ENCODE measurements around the gene LIPJ.
A peak's percentile ranks its signal among the peaks of the same experiment; 100 is the strongest.

LIPJ gene

GRCh38 chr10:88586462-88586861 lies at the start of gene LIPJ:
TSS of gene LIPJ (plus strand) at chr10:88586762. CDS start at chr10:88590688, 3,926 bp downstream.
- DNase-seq (ENCODE audit: extremely low read depth in 1 of 2, low read depth in 1 of 2), result no peak

DNA sequence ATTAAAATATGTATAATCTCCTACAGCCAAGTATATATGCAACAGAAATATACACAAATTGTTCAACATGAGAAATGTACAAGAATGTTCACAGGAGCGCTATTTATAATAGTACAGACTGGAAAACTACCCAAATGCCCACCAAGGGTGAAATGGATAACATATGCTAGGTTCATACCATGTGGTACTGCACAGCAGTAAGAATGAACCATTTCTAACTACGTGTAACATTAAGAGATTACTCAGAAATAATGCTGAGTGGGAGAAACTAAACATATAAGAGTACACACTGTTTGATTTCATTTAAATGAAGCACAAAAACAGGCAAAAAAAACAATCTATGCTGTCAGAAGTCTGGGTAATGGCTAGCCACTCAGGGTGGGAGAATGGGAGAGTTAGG lies 49.2 kb upstream of the LIPJ start:
- DNase-seq (ENCODE audit: extremely low read depth in 1 of 2, low read depth in 1 of 2), result no peak

DNA sequence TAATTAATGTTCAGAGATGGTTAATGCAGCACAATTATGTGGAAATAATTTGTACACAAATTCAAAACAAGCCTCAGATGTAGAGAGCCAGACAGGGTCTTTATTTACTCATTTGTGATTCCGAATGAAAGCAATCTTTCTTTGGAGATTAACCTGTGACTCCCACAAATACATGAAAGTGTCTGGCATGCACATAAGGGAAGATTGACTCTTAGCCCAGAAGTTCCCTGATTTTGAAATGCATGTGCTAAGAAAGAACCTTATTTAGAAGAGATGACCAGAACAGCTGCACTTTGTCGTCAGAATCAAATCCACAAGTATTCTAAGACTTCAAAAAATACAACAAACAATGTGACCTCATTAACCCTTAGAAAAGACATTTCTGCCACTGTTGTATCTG lies 48.5 kb upstream of the LIPJ start:
- DNase-seq (ENCODE audit: extremely low read depth in 1 of 2, low read depth in 1 of 2), result no peak

GRCh38 chr10:88540351-88540750 lies 46.2 kb upstream of the LIPJ start:
- no peak for DNase-seq (ENCODE audit: extremely low read depth in 1 of 2, low read depth in 1 of 2)

DNA sequence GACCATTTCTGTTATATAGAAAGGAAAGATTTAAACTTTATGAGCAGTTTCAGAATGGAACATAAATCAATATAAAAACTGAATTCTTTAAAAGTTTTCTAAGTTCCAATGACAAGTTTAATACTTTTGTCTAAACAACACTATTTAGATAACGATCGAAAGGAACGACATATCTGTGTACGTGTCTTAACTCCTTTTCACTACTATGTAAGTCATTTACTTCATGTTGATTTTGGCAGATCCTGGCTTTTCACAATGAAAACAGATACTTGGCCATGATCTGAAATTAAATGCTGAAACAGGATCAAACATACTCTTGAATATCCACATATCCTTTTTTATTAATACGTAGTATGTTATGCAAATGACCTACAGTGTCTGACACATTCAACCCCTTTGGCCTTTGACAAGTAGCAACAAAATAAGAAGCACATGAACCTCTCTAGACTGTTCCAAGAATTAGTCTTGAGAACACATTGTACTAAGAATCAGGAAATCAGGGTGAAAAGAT lies 45.4 kb upstream of the LIPJ start:
- DNase-seq (ENCODE audit: extremely low read depth in 1 of 2, low read depth in 1 of 2), result no peak

- no peak for DNase-seq (ENCODE audit: extremely low read depth in 1 of 2, low read depth in 1 of 2)
These were observed 44.0 kb upstream of the LIPJ start for GRCh38 chr10:88542522-88542921.

DNA sequence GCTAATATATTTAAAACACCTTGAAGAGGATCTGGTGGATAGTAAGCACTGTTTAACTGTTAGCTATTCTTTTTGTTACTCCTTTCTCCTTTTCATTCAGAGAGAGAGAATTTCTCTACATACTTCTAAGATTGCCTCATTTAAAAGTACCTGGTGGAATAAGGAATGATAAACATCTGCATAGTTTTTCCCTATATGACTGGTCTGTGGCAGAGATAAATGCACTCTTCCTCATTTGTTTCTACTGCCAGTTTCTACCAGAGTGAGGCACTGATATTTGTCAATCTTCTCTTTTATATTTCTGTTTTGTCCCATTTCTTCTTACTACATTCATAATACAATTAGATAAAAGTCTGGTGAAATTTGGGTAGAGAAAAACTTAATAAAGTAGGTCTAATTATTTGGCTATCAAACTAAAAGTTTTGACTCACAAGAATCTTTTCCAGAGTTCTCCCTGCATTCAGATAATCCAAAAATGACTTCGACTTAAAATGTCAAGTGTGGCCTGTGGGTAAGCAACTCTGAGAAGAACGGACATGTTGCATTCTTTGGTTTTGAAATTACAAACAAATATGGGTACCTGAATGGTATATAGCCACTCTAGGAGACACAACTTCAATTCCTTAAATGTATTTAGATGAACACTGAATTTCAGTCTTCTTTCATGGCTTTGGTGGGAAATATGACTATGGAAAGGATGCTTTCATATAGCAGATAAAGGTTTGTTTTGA lies 42.3 kb upstream of the LIPJ start:
- DNase-seq (ENCODE audit: extremely low read depth in 1 of 2, low read depth in 1 of 2), result no peak

DNA sequence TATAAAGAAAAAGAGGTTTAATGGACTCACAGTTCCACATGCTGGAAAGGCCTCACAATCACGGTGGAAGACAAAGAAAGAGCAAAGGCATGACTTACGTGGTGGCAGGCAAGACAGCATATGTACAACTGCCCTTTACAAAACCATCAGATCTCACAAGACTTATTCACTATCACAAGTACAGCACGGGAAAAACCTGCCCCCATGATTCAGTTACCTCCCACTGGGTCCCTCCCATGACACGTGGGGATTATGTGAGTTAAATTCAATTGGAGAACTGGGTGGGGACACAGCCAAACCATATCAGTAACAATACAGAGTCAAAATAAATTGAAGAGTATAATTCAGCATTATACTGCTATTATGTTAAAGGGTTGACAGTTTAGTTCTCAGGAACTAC lies 41.2 kb upstream of the LIPJ start:
- DNase-seq (ENCODE audit: extremely low read depth in 1 of 2, low read depth in 1 of 2), result no peak

DNA sequence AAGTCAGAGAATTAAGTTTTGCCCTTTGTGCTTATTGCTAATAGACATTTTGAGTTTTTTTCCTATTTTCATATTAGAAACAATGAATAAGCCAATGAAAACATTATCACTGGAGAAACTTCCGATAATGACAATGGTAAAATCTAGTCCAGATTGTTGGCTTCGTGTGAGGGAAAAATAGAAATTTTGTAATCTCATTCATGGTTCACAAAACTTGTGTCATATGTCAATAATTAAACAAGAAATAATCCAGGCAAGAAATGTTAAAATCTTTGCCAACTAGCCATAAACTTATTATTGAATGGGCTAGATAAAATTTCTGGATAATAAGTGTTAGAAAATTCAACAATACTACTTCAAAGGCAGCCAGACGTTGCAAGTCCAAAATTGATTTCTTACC lies 40.1 kb upstream of the LIPJ start:
- DNase-seq (ENCODE audit: extremely low read depth in 1 of 2, low read depth in 1 of 2), result no peak

GRCh38 chr10:88551246-88551645 lies 35.3 kb upstream of the LIPJ start:
- DNase-seq (ENCODE audit: extremely low read depth in 1 of 2, low read depth in 1 of 2), result no peak

DNA sequence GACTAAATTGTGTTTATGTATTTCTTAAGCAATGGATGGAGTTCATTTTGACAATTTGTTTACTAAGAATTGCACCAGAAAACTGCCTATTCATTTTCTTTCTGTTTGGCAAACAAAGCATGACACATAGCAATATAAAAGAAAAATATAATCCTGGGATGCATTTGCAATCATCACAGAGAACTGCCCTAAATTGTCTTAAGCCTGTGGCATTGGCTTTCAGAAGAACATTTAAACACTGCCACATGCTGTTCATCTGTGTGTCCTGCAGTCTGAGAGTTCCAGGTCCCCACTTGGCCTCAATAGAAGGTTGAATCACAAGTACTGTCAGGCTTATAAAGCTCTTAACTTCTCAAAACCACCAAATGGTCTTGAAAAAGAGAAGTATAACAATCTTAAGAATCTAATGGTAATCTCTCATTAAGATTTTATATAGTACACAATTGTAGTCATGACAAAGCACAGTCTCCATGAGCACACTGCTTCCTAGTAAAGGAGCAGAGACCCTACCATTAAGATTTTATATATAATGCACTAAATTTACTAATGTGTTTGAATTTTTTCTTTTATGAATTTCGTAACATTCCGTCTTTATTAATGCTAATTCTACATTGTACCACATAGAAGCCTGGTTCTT lies 33.3 kb upstream of the LIPJ start:
- peak in 1 of 2 donors; percentile 2 for DNase-seq (ENCODE audit: extremely low read depth in 1 of 2, low read depth in 1 of 2)

GRCh38 chr10:88555190-88555908 lies 31.2 kb upstream of the LIPJ start:
- DNase-seq (ENCODE audit: extremely low read depth in 1 of 2, low read depth in 1 of 2), result no peak

- no peak for DNase-seq (ENCODE audit: extremely low read depth in 1 of 2, low read depth in 1 of 2)
These were observed 29.3 kb upstream of the LIPJ start for GRCh38 chr10:88557256-88557655.

GRCh38 chr10:88557658-88558057 lies 28.9 kb upstream of the LIPJ start:
- no peak for DNase-seq (ENCODE audit: extremely low read depth in 1 of 2, low read depth in 1 of 2)

DNA sequence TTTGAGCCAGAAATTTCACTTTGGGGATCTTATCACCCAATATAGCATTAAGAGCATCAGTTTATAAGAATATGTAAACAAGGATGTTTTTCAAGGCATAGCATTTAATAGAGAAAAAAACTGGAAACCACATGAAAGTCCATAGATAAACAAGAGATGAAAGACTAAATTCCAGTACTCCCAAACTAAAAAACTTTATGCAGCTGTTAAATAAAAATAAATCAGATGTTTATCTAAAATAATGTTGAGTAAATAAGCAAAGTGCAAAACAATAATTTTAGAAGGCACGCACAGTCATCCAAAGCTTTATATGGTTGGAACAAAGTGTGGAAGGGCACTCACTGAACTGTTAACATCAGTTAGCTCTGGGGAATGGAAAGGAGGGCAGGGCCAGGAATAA lies 24.4 kb upstream of the LIPJ start:
- no peak for DNase-seq (ENCODE audit: extremely low read depth in 1 of 2, low read depth in 1 of 2)

DNA sequence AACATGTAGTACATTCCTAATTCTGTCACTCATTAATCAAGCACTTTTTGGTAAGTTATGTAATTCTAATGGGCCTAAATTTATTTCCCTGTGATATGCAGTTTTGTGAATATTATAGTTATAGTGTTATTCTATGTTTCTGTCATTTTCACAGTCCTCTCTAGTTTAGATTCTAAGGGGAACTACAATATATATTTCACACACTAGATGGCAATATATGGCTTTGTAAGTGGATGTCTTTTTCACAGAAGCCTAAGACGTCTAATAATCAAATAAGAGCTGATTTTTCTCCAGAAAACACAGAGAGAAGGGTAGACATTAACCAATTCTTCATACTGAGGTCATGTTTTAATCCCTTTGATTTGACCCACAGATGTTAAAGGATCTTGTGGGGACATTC lies 21.5 kb upstream of the LIPJ start:
- no peak for DNase-seq (ENCODE audit: extremely low read depth in 1 of 2, low read depth in 1 of 2)

GRCh38 chr10:88582411-88582805 lies 4.2 kb upstream of the LIPJ start:
- no peak for DNase-seq (ENCODE audit: extremely low read depth in 1 of 2, low read depth in 1 of 2)

DNA sequence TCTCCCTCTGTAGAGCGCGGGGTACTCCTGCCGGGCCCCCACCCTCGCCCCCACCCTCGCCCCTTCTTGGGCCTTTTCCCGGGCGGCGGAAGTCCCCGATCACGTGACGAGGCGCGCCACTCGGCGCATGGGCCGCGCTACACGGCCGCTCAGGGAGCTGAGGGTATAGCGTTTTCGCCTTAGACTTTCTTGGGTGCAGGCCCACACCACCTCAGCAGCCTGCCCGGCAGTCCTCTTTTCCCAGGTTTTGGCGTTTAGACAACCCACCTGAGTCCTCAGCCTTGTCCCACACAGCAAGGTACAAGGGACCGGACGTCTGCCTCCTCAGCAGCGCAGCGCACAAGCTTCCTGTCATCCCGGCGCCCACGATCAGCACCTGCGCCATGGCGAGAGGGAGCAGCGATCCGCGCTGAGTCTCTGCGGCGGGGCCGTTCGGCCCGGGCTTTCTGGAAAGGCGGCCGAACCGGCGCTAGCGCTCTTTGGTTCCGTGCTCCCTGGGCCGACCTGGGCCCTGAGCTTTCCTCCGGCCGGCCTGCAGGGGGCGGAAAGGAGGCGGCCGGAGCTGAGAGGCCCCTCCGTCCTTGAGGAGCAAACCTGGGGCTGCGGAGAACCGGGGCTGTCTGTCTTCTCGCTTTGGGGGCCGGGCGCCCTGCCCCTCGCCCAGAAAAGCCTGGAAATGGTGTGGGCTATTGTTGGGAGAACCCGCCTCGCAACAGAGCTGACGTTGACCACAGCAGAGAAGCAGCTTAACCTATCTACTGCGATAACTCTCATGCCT lies 3.6 kb upstream of the LIPJ start, which contains the start of gene RNLS:
TSS of gene RNLS (minus strand) at position 513 of the 778 bp plus-strand sequence.
- peak; percentile 16 to 50 for DNase-seq (ENCODE audit: extremely low read depth in 1 of 2, low read depth in 1 of 2)

GRCh38 chr10:88583584-88583957 lies 3.0 kb upstream of the LIPJ start:
- no peak for DNase-seq (ENCODE audit: extremely low read depth in 1 of 2, low read depth in 1 of 2)

DNA sequence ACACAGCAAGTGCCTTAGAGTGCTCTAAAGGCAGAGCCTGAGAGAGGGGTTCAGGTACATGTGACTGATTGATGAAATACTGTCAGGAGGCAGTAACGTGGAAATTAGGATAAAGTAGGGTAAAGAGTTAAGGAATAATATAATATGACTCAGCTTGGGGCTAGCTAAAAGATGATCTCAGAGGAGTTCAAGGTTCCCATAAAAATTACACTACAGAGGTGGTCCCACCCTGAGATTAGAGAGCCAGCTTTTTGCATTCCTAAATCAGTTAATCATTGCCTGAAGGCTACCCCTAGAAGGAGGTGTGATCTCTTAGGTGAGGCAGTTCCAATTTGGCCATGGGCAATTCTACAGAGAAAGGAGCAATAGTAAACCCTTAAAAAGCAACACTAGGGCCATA lies 5.8 kb downstream of the LIPJ start:
- DNase-seq (ENCODE audit: extremely low read depth in 1 of 2, low read depth in 1 of 2), result no peak

DNA sequence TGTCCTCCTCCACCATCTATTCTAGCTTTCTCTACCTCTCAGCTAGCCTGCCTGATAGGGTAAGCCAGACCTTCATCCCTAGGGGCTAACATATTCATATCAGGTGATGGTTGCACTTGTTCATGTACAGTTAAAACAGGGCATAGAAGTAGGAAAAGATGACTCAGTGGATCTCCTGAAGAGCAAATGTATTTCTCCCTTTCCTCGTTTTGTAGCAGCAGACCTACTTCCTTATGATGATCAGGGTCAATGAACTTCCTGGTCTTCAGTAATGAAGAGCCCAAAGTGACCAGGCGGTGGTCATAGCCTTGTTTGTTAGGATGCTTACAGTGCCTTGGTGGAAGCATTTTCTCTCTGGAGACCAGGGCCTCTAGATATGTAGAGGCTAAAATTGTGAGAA lies 6.3 kb downstream of the LIPJ start:
- DNase-seq (ENCODE audit: extremely low read depth in 1 of 2, low read depth in 1 of 2), result no peak
